NCI-H2107 treated with DMSO at 0.1 percent for 48 hours (cell line): ENCODE results near the gene OTUB2.

Source experiments
- DNase-seq: peaks from one replicate; lab custom pipeline; 2025; ENCODE audit not compliant: unreplicated experiment; lab: John Stamatoyannopoulos, UW

OTUB2 gene

DNA sequence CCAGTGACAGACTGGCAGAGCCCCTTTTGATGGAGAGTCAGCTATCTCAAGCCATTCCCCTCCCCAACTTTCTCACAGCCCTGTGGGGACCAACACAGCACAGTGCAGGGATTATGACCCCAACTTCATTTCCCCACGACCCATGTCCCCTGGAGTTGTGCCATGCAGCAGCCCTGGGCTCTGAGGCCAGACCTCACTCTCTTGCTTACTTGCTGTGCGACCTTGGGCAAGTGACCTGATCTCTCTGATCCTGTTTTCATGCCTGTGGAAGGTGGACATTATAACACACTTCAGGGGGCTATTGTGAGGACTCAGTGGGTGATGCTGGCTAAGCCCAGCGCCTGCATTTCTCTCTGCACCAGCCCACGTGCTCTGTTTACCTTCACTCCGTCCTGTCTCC is 14.1 kb downstream of the OTUB2 start:
- DNase-seq, result no peak

DNA sequence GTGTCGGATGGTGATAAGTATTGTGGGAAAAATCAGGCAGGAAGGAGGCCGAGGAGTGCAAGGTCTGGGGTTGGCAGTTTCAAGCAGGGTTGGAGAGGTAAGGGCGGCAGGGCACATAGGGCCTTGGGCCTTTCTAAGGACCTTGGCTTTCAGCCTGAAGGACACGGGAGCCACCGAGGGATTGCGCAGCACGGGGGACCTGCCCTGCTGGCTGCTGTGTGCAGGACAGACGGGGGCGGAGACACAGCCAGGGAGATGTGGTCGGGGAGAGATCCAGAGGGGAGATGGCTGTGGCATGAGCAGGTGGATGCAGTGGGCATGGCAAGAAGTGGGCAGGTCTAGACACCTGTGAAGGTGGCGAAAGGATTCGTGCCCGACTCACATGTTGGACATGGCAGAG is 14.7 kb downstream of the OTUB2 start:
- no peak for DNase-seq

DNA sequence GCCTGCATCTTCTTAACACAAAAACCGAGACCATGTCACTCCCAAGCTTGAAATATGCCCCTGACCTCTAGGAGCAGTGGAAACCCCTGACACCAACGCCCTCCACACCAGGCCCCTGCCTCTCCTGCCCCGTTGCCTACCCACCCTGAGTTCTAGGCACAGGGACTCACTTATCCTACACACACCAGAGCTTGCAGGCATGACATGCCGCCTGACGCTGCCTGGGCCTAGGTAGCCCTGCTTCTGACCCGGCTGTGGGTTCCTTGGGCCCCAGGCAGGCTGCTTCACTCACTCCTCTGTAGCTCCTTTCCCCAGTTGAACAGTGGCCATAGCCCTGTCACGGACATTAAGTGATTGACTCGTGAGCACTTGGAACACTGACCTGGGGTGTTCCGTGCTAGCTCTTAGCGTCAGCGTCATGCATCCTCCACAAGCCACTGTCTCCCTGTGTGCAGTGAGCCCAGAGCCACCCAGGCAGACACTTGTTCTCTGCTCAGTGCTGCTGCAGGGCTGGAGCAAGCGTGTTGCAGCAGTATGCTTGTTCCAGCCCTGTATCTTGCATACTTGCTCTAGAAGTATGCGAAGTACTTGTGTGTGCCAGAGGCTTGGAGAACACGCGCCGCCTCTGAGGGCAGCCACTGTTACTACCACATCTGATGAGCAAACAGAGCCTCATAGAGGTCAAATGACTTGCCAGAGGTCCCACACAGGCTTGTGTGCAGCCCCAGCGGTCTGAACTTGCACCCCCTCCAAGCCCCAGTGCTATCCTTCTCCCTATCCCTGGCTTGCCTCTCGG is 15.6 kb downstream of the OTUB2 start:
- no peak for DNase-seq

DNA sequence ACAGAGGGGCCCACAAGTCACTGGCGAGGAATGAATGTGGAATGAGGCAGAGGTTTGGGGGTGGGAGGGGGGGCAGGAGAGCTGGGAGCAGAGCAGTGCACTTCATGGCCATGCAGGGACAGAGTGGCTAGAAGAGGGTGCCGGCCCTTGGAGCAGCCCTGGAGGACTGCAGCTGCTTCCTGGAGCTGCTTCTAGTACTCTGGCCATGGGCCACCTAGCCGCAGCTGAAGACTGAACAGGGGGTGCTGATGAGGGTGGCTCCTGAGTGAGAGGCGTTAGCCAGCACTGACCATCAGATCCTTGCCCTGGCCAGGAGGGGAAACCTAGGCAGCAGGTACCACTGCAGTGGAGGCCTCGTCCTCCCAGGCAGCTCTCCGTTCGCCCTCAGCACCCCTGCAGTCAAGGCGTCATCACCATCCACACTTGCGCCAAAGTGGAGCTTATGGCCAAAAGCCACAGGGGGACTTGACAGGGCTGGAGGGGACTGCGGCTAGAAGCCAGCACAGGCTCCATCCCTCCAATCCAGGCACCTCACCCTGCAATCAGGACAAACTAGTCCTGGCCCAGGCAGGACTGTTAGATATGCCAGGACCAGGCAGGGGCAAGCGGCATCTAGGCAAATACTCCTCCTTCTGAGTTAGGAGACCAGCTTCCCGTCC is 16.4 kb downstream of the OTUB2 start:
- no peak for DNase-seq

DNA sequence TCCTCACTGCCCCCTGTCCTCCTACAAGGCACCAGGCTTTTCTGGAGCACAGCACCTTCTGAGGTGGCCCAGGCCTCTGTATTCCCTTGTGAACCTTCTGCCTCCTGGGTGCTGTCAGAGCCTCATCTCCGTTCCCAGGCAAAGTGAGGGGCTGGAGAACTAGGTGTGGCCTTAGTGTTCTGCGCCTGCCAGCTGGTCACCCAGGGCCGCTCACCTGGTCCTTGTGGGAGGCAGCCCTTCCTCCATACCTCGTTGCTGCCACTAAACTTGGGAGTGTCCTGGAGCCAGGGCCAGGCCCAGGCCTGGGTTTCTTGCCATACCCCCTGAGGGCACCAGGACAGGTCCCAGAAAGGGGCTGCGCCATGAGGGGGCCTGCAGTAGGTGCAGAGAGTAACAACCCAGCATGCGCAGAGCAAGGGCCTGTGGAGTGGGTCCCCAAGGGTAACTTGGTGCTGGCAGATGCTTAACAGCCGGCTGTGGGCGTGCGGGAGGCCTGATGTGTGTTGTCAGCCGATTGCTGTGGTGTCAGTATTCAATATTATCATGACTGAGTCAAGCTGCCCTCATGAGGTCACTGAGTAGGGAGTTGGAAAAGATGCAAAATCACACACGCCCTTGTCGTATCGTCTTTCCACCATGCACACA is 17.1 kb downstream of the OTUB2 start:
- DNase-seq, result no peak

DNA sequence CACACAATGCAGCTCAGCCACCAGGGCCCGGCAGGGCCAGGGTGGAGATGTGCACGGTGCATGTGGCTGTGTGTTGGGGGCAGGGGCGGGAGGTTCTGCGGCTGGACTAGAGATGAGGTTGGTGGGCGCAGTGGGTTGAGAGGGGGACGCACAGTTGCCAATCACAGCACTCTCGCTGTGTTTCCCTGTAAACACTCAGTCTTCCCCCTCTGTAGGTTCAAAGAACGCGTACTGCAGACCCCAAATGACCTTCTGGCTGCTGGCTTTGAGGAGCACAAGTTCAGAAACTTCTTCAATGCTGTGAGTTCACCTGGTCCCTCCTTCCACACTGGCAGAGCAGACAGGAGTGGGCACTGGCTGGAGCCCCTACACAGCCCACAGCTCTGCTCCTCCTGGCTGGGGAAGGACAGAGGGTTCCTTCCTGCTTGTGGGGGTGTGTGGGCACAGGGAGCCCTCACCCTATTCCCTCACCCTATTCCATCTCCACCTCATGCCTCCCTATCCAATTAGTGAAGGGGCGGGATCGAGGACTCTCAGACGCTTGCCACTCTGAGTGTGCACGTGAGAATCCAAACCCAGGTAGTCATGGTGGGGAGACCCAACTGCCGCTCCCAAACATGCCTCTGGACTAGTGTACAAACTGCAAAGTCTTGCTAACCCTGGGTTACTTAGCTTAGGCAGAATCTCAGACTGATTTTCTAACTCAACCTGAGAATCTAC is 17.8 kb downstream of the OTUB2 start:
- no peak for DNase-seq

DNA sequence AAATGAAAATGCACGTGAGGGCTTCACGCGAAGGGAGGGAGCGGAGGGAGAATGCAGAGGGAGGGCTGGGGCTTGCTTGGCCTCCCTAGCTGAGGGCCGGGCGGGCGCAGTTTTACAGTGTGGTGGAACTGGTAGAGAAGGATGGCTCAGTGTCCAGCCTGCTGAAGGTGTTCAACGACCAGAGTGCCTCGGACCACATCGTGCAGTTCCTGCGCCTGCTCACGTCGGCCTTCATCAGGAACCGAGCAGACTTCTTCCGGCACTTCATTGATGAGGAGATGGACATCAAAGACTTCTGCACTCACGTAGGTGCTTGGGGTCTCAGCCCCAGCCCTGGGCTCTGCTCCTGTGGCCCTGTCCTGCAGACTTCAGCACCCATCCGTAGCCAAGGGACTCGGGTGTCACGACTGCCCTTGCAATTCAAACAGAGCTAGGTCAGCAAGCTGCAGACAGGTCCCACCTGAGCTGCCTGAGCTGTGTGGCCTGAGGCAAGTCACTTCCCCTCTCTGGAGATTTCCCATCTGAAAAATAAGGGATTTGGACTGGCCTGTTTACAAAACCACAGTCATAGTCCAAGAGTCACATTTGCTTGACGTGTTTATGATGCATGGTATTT is 18.4 kb downstream of the OTUB2 start:
- DNase-seq, result no peak

DNA sequence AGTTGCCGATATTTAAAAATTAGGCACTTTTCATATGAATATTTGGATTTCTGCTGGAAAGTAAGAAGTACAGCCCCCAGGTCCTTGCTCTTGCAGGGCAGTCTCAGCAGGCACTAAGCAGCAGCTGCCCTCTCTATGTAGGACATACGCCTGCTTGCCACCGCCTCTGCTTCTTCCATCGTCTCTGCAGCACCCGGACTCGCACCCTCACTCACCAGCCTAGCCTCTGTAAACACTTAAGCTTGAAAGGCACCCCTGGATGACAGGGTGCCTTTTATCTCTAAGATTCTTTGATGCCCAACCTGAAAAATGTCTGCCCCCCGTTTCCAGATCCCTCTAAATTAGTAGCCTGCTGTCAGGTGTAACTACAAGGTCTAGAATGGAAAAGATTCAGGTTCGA is 19.0 kb downstream of the OTUB2 start:
- DNase-seq, result no peak

DNA sequence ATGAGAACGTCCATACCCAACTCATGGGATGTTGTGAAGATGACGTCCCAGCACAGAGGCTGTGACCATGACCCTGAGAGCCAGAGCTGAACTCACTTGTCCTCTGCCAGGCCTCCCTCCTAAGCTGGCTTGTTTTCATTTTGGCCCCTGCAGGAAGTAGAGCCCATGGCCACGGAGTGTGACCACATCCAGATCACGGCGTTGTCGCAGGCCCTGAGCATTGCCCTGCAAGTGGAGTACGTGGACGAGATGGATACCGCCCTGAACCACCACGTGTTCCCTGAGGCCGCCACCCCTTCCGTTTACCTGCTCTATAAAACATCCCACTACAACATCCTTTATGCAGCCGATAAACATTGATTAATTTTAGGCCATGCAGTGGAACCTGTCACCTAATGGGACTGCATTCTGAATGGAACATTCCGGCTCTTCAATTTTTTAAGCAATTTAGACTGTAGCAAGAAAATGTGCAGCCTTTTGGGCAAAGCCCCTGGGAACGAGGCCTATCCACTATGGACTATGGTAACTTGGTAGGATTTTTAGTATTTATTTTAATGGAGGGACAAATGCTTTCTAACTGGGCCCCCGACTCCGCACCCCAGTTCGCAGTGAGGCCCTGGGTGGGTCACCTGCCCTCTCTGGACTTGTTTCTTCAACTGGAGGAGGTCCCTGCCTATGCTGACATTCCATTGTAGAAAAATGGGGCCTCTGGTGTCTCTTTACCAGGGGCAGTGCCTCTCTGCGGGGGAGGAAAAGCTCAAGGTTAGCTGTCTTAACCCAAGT is 19.6 kb downstream of the OTUB2 start:
- no peak for DNase-seq

DNA sequence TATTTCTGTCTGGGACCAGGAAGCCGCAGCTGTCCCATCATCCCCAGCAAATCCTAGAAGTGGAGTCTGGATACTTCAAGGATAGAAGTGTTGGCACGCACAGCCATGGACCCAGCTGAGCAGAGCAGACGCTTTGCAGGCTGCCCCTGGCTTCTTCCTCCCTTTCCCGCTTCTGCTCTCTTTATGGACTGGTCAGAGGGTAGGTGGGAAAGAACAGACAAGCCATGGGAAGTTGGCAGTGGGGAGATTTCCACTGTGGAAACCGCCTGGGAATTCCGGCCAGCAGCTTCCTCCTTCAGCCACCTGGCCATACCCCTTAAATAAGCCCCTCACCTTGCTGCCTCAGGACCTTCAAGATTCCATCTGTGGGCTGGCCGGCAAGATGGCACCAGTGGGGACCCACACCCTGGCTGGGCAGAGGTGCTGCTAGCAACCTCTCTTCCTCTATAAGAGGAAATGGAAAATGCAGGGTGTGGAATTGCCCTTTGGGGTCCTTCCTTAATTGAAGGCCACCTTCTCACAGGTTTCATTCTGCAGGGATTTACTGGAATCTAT is 20.6 kb downstream of the OTUB2 start:
- no peak for DNase-seq

DNA sequence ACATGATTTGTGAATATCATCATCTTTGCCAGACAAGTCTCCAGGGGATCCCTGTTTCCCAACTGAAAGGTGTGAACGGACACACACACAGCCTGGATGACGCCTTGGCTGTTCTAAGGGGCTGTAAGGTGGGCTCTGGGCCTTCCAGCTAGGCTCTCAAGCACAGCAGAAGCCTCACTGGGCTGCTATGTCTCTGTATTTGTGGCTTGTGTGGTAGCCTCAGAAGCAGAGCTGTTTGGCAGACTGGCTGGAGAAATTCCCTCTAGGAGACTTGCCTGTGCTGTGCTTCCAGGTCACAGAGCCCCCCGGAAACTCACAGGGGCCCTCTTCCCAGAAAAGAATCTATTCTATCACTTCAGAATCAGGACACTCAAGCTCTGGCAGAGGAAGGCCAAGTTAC is 21.4 kb downstream of the OTUB2 start:
- no peak for DNase-seq

DNA sequence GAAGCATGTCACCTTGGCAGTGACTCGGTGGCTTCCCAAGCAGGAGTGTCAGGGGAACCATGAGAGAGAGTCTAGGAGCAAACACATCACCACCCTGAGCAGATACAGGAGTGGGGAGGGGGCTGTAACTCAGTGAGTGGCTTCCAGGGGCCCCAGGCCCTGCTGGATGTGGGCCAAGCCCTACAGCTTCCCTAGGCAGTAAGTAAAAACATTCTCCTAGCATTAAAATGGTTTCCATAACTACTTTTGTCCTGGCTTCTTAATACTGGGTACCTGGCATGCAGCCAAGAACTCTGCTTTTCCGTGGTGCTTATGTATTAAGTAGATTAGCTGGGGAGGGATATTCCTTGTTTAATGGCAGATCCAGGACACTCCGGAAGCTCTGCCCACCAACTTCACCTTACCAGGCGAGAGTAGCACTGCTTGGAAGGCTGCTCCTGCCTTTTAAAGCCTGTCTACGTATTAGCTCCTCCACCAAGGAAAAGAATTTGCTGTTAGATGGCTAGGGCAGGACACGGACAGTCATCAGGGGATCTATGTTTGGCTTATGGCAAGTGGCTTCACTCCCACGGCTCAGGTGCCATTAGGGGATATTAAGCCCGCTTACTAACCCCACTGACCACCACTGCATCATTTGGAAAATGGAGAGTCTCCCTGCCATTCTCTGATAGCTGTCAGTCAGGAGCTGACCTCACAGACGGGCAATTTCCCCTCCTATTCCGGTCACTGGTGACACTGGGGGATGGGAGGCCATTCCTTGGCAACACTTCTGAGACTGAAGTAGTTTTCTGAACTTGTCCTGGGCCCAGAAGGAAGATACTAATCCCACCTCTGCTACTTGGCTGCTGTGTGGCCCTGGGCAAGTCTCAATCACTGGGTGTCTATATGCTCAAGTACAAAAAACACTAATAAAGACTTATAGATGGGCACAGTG is 22.8 kb downstream of the OTUB2 start:
- peak; percentile 16 for DNase-seq

DNA sequence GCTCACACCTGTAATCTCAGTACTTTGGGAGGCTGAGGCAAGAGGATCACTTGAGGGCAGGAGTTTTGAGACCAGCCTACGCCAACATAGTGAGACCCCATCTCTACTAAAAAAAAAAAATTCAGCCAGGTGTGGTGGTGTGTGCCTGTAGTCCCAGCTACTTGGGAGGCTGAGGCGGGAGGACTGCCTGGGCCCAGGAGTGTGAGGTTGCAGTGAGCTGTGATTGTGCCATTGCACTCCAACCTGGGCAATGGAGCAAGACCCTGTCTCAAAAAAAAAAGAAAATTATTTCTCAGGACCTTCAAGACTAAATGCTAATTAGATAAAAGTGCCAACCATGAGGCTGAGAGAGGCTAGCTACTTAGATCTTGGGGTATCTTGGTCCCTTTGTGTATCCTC is 23.5 kb downstream of the OTUB2 start:
- no peak for DNase-seq

DNA sequence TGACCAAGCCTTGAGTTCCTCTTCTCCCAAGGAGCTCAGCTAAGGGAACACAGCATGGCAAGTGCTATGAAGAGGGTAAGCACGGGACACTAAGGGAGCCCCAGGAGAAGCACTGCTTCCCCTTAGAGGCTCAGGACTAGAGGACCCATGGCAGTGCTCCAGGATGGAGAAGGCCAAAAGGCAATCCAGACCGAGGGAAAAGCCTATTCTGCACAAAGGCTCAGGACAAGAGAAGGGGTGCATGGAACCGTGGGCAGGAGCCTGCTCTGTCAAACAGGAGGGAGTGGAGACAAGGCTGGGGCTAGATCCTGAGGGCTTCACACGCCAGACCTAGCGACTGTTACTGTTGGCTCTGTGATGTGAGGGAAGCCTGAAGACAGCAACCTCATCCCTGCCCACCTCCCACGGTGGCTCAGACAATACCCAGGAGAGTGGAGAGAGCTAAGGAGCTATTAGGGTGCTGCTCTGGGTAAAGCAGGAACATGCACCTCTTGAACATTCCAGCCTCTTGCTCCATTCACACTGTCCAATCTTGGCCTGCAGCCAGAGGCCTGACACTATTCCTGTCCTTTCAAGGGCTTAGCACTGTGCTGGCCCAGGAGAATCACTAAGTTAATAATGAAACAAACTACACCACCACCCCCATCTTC is 24.2 kb downstream of the OTUB2 start:
- DNase-seq, result no peak

DNA sequence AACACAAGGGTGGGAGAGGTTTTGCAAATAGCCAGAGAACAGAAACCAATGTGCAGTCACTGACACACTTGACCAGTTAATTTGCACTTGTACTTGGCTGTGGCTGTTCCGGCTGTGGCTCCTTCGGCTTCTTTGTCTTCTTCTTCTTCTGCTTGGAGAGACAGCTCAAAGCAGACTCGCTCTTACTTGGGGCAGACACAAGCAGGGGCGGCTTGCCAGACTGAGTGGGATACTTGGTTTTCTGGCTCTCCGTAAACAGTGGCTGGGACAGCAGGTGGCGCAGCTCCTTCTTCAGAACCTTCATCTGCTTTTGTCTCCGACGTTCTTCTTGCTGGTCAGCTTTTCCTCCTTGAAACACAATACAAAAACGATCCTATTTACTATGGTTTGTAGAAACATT is 25.0 kb downstream of the OTUB2 start:
- DNase-seq, result no peak

DNA sequence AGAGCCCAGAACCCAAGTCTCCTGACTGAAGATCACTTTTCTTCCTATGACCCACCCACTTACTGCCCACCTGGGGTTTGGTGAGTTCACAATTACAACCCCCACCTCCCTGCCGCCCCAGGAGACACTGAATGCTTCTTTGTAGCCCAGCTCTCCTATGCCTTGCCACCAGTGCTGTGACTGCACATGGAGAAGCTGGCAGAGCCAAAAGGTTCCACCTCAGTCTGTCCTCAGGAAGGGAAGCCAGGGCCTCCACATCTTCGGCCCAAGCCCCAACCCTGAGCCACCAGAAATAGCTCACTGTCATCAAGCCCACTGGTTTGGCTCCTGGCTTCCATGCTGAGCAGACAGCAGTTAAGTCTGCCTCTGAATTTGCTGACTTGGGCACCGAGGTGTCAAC is 25.6 kb downstream of the OTUB2 start:
- DNase-seq, result no peak

DNA sequence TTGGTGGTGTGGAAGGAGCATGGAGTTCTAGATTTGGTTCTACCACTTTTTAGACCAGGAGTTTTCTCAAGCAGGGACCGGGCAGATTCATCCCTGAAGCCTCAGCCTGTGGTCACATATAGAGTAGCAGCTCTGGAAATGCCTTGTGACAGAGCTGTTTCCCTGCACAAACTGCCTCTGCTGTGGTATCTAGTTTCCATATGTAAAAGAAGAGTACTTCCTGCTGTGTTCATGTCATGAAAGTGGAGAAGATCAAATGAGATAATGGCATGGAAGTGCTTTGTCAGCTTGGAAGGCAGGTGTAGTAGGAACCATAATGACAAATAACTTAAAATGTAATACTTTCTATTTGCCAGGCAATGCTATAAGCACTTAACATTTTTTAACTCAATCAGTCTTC is 26.1 kb downstream of the OTUB2 start:
- DNase-seq, result peak; percentile 77

DNA sequence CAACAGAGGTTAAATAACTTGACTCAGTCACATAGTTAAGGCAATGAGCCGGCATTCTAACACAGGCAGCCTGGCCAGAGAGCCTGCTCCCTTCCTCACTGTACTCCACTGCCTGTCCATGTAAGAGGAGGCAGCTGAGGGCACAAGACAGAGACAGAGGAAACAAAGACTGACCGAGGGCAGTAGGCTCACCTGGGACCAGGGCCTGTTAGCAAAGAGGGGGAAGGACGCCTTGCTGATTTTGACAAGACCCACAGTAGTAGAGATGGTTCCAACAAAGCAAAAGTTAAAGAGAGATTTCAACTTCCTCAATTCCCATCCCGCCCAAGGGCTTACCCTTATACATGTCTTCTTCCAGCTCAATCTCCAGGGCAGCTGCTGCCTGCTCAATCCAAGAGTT is 26.5 kb downstream of the OTUB2 start:
- no peak for DNase-seq

DNA sequence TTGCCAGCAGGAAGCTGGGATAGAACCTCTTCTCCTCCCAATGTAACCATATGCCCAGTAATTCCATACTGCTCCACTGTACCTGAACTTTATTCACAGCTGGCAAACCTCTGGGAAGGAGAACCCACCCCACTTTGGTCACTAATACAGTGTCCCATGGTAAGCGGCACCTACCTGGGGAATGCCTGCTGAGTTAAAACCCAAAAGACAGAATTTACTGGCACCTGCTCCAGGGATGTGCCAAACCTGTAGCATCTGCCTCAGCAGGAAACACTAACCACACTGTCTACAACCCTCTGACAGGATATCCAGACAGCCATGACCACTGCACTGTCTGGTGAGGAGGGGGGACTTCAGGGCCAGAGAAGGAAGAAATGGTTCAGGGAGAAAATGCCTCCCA is 28.3 kb downstream of the OTUB2 start:
- no peak for DNase-seq
